ENCODE results near the gene ROS1. TPM values are rescaled to one million over a fixed set of nuclear protein-coding genes. Genes with fewer than 3 reads are reported as not detected.

The ROS1 gene
- total and polyA plus RNA-seq, 2 donors (not counting 3 experiments of a cell fraction or from before 2014, with no cell fraction given): not detected

- ChIA-PET CTCF (no interaction called here), POLR2A (no interaction called here)
- no peak for DNase-seq (ENCODE audit: low read depth, low spot score)
- no peaks in the 10 kb centered on the region for H3K4me1 ChIP-seq (ENCODE audit: control insufficient read depth, extremely low read depth, insufficient read depth, low read length)
- no peak overlapping the region for H3K4me3 ChIP-seq (replicated peaks in 1 of 3; ENCODE audit: insufficient read depth in 1 of 3, low read depth in 1 of 3, low read length in 3 of 3)
- no peaks in the 10 kb centered on the region for H3K9me1 ChIP-seq (replicated peaks; ENCODE audit: control insufficient read depth, extremely low read depth, insufficient read depth, low read length)
- no TSS peak for BruUV-seq (replicated peaks)
- dilution Hi-C loops (cut with MboI; ENCODE audit: extremely low pct_ligation_motif_present, low sequenced_read_pairs) (no loop called here), intact Hi-C loops (cut with micrococcal nuclease) (no loop called here)
- no peaks in the 10 kb centered on the region for H3K27me3 ChIP-seq (ENCODE audit: control insufficient read depth in 2 of 2, insufficient read depth in 2 of 2, low read length in 2 of 2)
- no peak overlapping the region for H2AFZ ChIP-seq (ENCODE audit: low read depth, low read length)
- H3K79me2 ChIP-seq (ENCODE audit: control insufficient read depth, insufficient read depth, low read length): no peaks in the 10 kb centered on the region
- no peak overlapping the region for H3K4me2 ChIP-seq (ENCODE audit: insufficient read depth, low read length)
- no peaks in the 10 kb centered on the region for H3K9me3 ChIP-seq (replicated peaks; ENCODE audit: control insufficient read depth, insufficient read depth, low read length)
- FAIRE-seq: no peak
- no peaks in the 10 kb centered on the region for H3K36me3 ChIP-seq (ENCODE audit: control insufficient read depth in 2 of 2, extremely low read depth in 1 of 2, insufficient read depth in 2 of 2, low read length in 2 of 2)
- no peak overlapping the region for H3K27ac ChIP-seq (ENCODE audit: insufficient read depth, low read depth, low read length)
- TF ChIP-seq GATA2 (IDR thresholded peaks at IDR 0.05; ENCODE audit: insufficient read depth, insufficient read length, low read depth, low read length) (no peak), POLR2AphosphoS5 (IDR thresholded peaks at IDR 0.05; ENCODE audit: insufficient read depth, low read depth, low read length) (no peak), EZH2 (IDR thresholded peaks at IDR 0.05; ENCODE audit: borderline replicate concordance, low read depth, low read length, severe bottlenecking) (no peak), POLR2A (IDR thresholded peaks at IDR 0.05; ENCODE audit: low read depth, low read length) (no peak), MAX (IDR thresholded peaks at IDR 0.05; ENCODE audit: insufficient read depth, insufficient read length) (no peak), JUN (IDR thresholded peaks at IDR 0.05; ENCODE audit: borderline replicate concordance, insufficient read depth, insufficient read length, low read depth) (no peak), MYC (IDR thresholded peaks at IDR 0.05; ENCODE audit: low read depth, low read length) (no peak), FOS (IDR thresholded peaks at IDR 0.05; ENCODE audit: borderline replicate concordance, insufficient read depth, low read length) (no peak)
- TF ChIP-seq, protein P1, sequence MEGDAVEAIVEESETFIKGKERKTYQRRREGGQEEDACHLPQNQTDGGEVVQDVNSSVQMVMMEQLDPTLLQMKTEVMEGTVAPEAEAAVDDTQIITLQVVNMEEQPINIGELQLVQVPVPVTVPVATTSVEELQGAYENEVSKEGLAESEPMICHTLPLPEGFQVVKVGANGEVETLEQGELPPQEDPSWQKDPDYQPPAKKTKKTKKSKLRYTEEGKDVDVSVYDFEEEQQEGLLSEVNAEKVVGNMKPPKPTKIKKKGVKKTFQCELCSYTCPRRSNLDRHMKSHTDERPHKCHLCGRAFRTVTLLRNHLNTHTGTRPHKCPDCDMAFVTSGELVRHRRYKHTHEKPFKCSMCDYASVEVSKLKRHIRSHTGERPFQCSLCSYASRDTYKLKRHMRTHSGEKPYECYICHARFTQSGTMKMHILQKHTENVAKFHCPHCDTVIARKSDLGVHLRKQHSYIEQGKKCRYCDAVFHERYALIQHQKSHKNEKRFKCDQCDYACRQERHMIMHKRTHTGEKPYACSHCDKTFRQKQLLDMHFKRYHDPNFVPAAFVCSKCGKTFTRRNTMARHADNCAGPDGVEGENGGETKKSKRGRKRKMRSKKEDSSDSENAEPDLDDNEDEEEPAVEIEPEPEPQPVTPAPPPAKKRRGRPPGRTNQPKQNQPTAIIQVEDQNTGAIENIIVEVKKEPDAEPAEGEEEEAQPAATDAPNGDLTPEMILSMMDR (IDR thresholded peaks at IDR 0.05; ENCODE audit: extremely low read depth in 1 of 2, insufficient read depth in 1 of 2, low read depth in 1 of 2, low read length in 2 of 2): no peak
- H3K9ac ChIP-seq (replicated peaks; ENCODE audit: extremely low read depth, insufficient read depth, low read length): no peak overlapping the region
- H4K20me1 ChIP-seq (replicated peaks; ENCODE audit: control insufficient read depth, extremely low read depth, insufficient read depth, low read length): no peaks in the 10 kb centered on the region
These were observed 21.2 kb downstream of the ROS1 start for GRCh38 chr6:117404548-117404947.
